SK-MEL-5 (cell line): ENCODE measurements around the gene DUSP22. TPM values are rescaled to one million over a fixed set of nuclear protein-coding genes. Genes with fewer than 3 reads are reported as not detected.
"Not testable (repeated sequence)": the region's sequence is repeated elsewhere in the genome, so short reads cannot be mapped to it uniquely, and the experiment has no call there.

Source experiments
- DNase-seq: peaks from one replicate; pipeline ENCODE4 v3.0.0-alpha.2; 2016; ENCODE audit warnings: low read depth, low spot score
- in situ Hi-C: cut with HindIII; loops from 2 replicates; pipeline ENCODE4 v1.10.0; 2016; ENCODE audit warnings: low sequenced_read_pairs, high pct_unique_total_duplicates, low pct_unique_long_range_greater_than_20kb
- total RNA-seq: library from RNA; depleted of rRNA; stranded (reverse); fragments of >200 nt; shearing (Covaris generic); gene quantifications from 2 replicates; pipeline ENCODE4 v1.2.3, GENCODE V29; 2014

The DUSP22 gene
- total RNA-seq, 1 experiment from 2014 or later = 32.4 TPM

DNA sequence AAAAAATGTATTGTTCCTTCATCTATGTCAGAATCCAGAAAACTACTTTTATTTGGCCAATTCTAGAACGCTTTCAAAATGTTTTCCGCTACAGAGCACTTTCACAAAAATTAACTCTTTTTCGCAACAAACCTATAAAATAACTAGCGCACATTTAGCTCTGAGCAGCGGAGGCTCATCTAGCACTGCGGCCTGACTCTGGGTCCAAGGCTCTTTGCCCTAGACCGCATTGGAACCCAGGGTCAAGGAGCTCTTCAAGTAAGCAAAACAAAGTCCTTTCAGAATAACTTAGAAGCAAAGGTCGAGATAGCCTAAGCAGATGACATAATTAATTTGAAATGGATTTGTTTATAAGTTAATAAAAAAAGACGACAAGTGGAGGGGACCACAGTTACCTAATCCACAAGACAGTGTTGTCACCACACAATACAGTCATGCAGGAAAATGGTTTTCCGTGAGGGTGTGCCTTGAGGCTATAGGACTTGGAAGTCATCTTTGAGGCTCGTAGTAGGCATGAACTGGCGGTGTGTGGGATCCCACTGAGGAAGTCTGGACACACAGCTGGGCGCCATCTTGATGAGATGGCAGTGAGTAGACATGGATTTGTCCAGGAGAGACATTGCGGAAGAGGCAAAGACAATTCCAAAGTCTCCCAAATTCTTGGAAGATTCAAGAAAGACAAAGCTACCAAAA lies 70.1 kb downstream of the DUSP22 start:
- in situ Hi-C loops = no loop called here
- no peak for DNase-seq

DNA sequence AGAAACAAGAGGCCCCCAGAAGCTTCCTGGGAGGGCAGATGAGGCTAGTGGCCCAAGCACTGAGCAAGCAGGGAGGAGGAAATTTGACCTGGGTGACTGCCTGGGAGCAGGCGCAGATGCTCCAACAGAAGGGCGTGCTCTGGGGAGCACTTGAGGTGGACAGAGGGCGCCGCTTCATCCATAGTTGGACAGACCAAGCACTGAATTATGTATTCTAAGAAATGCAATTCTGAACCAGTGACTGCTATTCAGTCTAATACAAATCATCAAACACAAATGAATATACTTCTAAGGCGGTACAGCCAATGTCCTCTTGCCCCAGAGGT lies 70.6 kb downstream of the DUSP22 start:
- DNase-seq = no peak
- in situ Hi-C loops = no loop called here

- DNase-seq = no peak
- in situ Hi-C loops = no loop called here
These were observed 71.0 kb downstream of the DUSP22 start for GRCh38 chr6:363291-363690.

- no peak for DNase-seq
- in situ Hi-C loops = no loop called here
These were observed 71.6 kb downstream of the DUSP22 start for GRCh38 chr6:363909-364308.

DNA sequence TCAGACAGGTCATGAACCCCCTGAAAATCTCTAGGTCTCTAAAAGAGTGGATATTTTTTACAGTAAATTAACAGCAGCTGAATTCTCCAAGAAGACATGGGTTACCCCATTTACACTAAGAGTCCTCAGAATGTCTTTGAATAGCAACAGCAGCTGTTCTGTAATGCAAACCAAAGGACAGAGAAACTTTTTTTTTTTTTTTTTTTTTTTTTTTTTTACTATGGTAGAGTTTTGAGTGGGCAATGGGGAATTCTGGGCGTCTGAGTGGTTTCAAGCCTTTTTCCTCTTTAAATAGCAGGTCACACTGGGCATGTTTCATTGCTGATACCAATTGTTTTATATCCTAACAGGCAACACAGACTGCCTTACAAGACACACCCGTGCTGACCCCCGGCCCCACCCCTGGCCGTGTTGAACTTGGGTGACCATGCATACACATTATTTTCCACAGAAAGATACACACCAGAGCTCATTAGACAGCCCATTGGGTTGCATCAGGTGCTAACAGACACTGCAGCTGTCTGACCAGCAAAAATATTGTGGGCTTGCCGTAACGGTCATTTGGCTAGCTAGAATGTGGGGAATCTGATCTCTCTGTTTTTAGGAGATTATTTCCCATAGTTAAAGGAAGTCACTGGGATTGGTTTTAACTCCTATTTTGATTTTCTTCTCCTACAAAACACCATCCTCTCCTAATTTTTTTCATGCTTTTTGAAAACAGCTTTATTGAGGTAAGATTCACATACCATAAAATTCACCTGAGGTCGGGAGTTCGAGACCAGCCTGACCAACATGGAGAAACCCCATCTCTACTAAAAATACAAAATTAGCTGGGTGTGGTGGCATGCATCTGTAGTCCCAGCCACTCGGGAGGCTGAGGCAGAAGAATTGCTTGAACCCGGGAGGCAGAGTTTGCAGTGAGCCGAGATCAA lies 72.6 kb downstream of the DUSP22 start:
- DNase-seq = no peak
- in situ Hi-C loops = no loop called here

- no peak for DNase-seq
- in situ Hi-C loops = no loop called here
These were observed 73.5 kb downstream of the DUSP22 start for GRCh38 chr6:365835-366234.

- no peak for DNase-seq
- in situ Hi-C loops = no loop called here
These were observed 74.4 kb downstream of the DUSP22 start for GRCh38 chr6:366389-367297.

- in situ Hi-C loops = no loop called here
- no peak for DNase-seq
These were observed 75.1 kb downstream of the DUSP22 start for GRCh38 chr6:367298-367794.

- no peak for DNase-seq
- in situ Hi-C loops = no loop called here
These were observed 75.8 kb downstream of the DUSP22 start for GRCh38 chr6:367891-368630.

DNA sequence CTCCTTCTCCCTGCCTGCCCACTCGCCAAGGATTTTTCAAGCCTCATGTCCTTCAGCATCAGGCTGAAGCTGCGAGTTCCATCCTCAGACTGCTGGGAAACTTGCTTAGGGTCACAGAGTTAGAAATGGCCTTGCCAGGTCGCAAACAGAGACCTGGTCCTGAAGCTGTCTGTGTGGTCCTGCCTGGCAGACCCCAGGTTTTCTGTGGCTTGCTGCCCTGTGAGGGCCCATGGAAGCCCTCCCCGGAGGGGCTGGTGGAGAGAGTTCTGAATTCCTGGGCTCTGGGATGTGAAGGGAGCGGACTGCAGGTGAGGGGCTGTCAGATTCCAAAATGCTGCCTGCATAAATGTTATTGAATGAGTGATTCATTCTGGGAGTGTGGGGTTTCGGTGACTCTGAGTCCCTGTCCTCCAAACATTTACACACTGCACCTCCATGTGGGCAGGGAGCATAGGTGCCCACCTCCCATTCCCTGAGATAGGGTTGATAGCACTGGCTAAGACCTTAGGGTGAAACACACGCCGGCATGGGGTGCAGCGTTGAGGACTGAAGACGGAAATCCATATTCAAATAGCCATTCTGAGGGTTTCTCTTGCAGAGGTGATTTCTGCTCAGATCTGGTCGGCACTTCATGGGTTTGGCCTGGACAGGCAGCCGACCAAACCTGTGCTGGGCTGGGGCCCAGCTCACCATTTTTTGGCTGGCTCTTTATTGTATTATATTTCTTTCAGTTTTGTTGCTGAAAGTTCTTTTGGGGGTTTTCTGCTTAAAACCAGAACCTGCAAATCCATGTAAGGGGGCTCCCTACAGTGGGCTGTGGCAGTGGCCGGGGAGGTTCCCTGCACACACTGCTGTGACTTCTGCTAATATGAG lies 77.5 kb downstream of the DUSP22 start:
- no peak for DNase-seq
- in situ Hi-C loops = no loop called here

DNA sequence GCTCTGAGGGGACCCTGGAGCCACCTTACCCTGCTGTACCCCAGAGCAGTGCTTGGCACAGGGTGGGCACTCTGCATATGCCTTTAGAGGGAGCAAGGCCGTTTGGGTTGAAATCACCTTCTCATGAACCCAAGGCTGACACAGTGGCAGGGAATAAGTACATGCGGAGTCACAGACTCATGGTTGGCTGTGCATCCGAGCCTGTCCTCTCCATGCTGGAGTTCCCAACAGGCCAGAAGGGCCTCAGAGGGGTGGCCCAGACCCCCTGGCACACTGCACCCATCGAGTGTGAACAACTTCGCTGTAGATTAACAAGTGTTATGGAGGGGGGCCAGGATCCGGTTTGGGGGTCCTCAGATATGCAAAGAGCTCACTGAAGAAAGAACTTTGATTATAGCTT lies 78.3 kb downstream of the DUSP22 start:
- in situ Hi-C loops = no loop called here
- no peak for DNase-seq

DNA sequence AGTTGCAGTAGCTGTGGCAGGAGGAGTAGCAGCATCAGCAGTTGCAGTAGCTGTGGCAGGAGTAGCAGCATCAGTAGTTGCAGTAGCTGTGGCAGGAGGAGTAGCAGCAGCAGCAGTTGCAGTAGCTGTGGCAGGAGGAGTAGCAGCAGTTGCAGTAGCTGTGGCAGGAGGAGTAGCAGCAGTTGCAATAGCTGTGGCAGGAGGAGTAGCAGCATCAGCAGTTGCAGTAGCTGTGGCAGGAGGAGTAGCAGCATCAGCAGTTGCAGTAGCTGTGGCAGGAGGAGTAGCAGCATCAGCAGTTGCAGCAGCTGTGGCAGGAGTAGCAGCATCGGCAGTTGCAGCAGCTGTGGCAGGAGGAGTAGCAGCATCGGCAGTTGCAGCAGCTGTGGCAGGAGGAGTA lies 79.6 kb downstream of the DUSP22 start:
- in situ Hi-C loops, DNase-seq: not testable (repeated sequence)

DNA sequence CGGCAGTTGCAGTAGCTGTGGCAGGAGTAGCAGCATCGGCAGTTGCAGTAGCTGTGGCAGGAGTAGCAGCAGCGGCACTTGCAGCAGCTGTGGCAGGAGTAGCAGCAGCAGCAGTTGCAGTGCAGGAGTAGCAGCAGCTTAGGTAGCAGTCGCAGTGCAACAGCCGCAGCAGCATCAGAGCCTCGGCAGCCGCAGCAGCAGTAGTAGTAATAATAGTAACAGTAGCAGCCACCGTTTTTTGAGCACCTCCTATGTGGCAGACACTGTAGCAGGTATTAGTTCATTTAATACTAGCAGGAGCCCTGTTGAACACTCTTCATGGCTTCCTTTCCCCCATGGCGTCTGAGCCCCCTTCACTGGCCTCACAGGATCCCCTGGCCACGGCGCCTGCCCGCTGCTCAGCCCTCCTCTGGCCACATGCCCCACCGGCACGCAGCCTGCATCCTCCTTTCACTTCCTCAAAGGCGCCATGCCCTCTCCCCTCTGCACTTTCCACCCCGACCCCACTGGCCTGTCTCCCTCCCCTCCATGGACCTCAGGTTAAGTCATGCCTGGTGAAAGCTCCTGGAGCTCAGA lies 80.1 kb downstream of the DUSP22 start:
- no peak for DNase-seq
- in situ Hi-C loops = no loop called here

- in situ Hi-C loops = no loop called here
- DNase-seq = no peak
These were observed 80.7 kb downstream of the DUSP22 start for GRCh38 chr6:373031-373430.

- no peak for DNase-seq
- in situ Hi-C loops = no loop called here
These were observed 81.8 kb downstream of the DUSP22 start for GRCh38 chr6:373773-374724.
